ENCODE measurements around the gene CPNE7. TPM values are rescaled to one million over a fixed set of nuclear protein-coding genes. Genes with fewer than 3 reads are reported as not detected.

Gene CPNE7
- total and polyA plus RNA-seq, 9 of the 15 experiments (the other 6 are each of a cell fraction or from before 2014, with no cell fraction given), result 0.30 to 73.4 (median 32.7) TPM

DNA sequence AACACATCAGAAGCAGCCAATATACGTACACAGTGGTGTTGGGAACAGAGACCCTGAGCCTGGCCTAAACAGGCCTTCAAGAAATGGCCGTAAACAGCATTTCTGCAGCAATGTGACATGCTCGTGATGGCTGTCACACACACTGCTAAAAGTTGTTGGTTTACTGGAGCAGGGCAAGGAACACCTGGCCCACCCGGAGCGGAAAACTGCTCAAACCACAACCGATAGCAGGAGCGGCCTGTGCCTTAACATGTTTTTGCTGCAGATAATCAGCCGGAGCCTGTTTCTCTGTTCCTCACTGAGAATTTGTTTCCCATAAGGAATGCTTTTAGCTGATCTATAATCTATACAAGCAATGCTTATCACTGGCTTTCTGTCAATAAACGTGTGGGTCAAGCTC lies 31.9 kb downstream of the CPNE7 start:
- H3K4me2 ChIP-seq (ENCODE audit: insufficient read depth, low read length), result peak overlapping the region; percentile 43; the same call in 1 of the 2 replicates
- 0 out of 2 replicates have a peak, but pooled peaks cover 5% of the 10 kb centered on the region for H4K20me1 ChIP-seq (replicated peaks; ENCODE audit: control insufficient read depth, insufficient read depth, low read length)
- H2AFZ ChIP-seq (ENCODE audit: low read depth, low read length), result peak overlapping the region; percentile 62
- ChIA-PET CTCF (ENCODE audit: low intra/inter-chr PET ratio) (no interaction called here), POLR2A (interaction anchor here (0.9 kb wide), 1 partner anchor 16 kb away, joined by 3 read pairs; no protein-coding TSS in a partner anchor)
- no peaks in the 10 kb centered on the region for H3K9me3 ChIP-seq (replicated peaks; ENCODE audit: control insufficient read depth, insufficient read depth, low read depth, low read length)
- ATAC-seq, result no peak; the same call in 2 of the 3 replicates
- FAIRE-seq, result peak; percentile 84
- WGBS (ENCODE audit: insufficient coverage, low coverage, missing lambda C conversion rate), result 15% methylated on average over 9 of the region's 9 CpGs
- peak overlapping the region; percentile 35; the same call in 1 of the 3 replicates for H3K27ac ChIP-seq (ENCODE audit: extremely low read depth, low read depth, low read length)
- no peaks in the 10 kb centered on the region for H3K9me1 ChIP-seq (ENCODE audit: control insufficient read depth, insufficient read depth, low read length)
- BruUV-seq (replicated peaks), result no TSS peak
- H3K9ac ChIP-seq (ENCODE audit: insufficient read depth in 1 of 2, low read depth in 2 of 2, low read length in 2 of 2), result peak overlapping the region in 1 of 2 experiments; percentile 14; a peak in 1 of 4 replicates
- no peaks in the 10 kb centered on the region for H3K79me2 ChIP-seq (ENCODE audit: control insufficient read depth, insufficient read depth, low read length)
- in situ Hi-C loops (cut with MboI), result no loop called here
- H3K27me3 ChIP-seq (ENCODE audit: control insufficient read depth in 2 of 2, insufficient read depth in 2 of 2, low read length in 2 of 2), result no peaks in the 10 kb centered on the region
- DNase-seq (ENCODE audit: extremely low read depth in 1 of 4, low spot score in 3 of 4), result peak in 3 of 4 experiments; percentile 53 to 60 (median 56)
- H3K36me3 ChIP-seq (ENCODE audit: control insufficient read depth, insufficient read depth, low read length), result no peaks in the 10 kb centered on the region
- intact Hi-C loops (cut with micrococcal nuclease), result no loop called here
- peaks cover 19 to 48% of the 10 kb centered on the region in 2 experiments; a peak in 4 of 5 replicates for H3K4me1 ChIP-seq (replicated peaks in 1 of 2; ENCODE audit: control insufficient read depth in 2 of 2, insufficient read depth in 2 of 2, low read length in 2 of 2)
- no peak overlapping the region for H3K4me3 ChIP-seq
- TF ChIP-seq ZFX (CRISPR knock-in tag; IDR thresholded peaks at IDR 0.05) (peak; percentile 73), YY1 (IDR thresholded peaks at IDR 0.05; ENCODE audit: borderline replicate concordance in 1 of 3, control insufficient read depth in 1 of 3, extremely low read depth in 1 of 3, insufficient read depth in 3 of 3, insufficient read length in 1 of 3, insufficient replicate concordance in 2 of 3, low read depth in 1 of 3, low read length in 2 of 3) (peak in 1 of 3 experiments; percentile 44)
- TF ChIP-seq, protein P1, sequence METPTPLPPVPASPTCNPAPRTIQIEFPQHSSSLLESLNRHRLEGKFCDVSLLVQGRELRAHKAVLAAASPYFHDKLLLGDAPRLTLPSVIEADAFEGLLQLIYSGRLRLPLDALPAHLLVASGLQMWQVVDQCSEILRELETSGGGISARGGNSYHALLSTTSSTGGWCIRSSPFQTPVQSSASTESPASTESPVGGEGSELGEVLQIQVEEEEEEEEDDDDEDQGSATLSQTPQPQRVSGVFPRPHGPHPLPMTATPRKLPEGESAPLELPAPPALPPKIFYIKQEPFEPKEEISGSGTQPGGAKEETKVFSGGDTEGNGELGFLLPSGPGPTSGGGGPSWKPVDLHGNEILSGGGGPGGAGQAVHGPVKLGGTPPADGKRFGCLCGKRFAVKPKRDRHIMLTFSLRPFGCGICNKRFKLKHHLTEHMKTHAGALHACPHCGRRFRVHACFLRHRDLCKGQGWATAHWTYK (CRISPR knock-in tag; IDR thresholded peaks at IDR 0.05), result no peak
- TF ChIP-seq, protein P2, sequence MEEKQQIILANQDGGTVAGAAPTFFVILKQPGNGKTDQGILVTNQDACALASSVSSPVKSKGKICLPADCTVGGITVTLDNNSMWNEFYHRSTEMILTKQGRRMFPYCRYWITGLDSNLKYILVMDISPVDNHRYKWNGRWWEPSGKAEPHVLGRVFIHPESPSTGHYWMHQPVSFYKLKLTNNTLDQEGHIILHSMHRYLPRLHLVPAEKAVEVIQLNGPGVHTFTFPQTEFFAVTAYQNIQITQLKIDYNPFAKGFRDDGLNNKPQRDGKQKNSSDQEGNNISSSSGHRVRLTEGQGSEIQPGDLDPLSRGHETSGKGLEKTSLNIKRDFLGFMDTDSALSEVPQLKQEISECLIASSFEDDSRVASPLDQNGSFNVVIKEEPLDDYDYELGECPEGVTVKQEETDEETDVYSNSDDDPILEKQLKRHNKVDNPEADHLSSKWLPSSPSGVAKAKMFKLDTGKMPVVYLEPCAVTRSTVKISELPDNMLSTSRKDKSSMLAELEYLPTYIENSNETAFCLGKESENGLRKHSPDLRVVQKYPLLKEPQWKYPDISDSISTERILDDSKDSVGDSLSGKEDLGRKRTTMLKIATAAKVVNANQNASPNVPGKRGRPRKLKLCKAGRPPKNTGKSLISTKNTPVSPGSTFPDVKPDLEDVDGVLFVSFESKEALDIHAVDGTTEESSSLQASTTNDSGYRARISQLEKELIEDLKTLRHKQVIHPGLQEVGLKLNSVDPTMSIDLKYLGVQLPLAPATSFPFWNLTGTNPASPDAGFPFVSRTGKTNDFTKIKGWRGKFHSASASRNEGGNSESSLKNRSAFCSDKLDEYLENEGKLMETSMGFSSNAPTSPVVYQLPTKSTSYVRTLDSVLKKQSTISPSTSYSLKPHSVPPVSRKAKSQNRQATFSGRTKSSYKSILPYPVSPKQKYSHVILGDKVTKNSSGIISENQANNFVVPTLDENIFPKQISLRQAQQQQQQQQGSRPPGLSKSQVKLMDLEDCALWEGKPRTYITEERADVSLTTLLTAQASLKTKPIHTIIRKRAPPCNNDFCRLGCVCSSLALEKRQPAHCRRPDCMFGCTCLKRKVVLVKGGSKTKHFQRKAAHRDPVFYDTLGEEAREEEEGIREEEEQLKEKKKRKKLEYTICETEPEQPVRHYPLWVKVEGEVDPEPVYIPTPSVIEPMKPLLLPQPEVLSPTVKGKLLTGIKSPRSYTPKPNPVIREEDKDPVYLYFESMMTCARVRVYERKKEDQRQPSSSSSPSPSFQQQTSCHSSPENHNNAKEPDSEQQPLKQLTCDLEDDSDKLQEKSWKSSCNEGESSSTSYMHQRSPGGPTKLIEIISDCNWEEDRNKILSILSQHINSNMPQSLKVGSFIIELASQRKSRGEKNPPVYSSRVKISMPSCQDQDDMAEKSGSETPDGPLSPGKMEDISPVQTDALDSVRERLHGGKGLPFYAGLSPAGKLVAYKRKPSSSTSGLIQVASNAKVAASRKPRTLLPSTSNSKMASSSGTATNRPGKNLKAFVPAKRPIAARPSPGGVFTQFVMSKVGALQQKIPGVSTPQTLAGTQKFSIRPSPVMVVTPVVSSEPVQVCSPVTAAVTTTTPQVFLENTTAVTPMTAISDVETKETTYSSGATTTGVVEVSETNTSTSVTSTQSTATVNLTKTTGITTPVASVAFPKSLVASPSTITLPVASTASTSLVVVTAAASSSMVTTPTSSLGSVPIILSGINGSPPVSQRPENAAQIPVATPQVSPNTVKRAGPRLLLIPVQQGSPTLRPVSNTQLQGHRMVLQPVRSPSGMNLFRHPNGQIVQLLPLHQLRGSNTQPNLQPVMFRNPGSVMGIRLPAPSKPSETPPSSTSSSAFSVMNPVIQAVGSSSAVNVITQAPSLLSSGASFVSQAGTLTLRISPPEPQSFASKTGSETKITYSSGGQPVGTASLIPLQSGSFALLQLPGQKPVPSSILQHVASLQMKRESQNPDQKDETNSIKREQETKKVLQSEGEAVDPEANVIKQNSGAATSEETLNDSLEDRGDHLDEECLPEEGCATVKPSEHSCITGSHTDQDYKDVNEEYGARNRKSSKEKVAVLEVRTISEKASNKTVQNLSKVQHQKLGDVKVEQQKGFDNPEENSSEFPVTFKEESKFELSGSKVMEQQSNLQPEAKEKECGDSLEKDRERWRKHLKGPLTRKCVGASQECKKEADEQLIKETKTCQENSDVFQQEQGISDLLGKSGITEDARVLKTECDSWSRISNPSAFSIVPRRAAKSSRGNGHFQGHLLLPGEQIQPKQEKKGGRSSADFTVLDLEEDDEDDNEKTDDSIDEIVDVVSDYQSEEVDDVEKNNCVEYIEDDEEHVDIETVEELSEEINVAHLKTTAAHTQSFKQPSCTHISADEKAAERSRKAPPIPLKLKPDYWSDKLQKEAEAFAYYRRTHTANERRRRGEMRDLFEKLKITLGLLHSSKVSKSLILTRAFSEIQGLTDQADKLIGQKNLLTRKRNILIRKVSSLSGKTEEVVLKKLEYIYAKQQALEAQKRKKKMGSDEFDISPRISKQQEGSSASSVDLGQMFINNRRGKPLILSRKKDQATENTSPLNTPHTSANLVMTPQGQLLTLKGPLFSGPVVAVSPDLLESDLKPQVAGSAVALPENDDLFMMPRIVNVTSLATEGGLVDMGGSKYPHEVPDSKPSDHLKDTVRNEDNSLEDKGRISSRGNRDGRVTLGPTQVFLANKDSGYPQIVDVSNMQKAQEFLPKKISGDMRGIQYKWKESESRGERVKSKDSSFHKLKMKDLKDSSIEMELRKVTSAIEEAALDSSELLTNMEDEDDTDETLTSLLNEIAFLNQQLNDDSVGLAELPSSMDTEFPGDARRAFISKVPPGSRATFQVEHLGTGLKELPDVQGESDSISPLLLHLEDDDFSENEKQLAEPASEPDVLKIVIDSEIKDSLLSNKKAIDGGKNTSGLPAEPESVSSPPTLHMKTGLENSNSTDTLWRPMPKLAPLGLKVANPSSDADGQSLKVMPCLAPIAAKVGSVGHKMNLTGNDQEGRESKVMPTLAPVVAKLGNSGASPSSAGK (IDR thresholded peaks at IDR 0.05), result peak; percentile 30; the same call in 1 of the 2 replicates
- TF ChIP-seq, protein P3, sequence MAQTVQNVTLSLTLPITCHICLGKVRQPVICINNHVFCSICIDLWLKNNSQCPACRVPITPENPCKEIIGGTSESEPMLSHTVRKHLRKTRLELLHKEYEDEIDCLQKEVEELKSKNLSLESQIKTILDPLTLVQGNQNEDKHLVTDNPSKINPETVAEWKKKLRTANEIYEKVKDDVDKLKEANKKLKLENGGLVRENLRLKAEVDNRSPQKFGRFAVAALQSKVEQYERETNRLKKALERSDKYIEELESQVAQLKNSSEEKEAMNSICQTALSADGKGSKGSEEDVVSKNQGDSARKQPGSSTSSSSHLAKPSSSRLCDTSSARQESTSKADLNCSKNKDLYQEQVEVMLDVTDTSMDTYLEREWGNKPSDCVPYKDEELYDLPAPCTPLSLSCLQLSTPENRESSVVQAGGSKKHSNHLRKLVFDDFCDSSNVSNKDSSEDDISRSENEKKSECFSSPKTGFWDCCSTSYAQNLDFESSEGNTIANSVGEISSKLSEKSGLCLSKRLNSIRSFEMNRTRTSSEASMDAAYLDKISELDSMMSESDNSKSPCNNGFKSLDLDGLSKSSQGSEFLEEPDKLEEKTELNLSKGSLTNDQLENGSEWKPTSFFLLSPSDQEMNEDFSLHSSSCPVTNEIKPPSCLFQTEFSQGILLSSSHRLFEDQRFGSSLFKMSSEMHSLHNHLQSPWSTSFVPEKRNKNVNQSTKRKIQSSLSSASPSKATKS (CRISPR knock-in tag; IDR thresholded peaks at IDR 0.05), result no peak

Data from K562 (cell line).